ENCODE data around the gene LOC128125822.
A peak's percentile ranks its signal among the peaks of the same experiment; 100 is the strongest.

The LOC128125822 gene

DNA sequence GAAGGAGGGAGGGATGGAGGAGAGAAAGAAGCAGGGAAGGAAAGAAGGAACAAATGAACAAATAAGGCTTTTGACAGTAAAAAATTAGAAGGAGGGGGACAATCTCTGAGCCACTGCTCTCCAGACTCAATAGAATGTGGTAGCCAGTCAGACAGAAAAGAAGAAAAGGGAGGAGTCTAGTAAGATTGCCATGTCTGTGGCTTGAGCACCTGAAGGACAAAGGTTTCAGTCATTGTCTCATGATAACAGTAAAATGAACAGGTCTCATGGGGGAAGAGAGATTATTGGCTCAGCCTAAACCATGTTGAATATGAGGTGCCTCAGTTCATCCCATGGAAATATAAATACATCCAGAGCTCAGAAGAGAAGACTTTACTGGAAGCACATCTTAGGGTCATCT, 14.0 kb upstream of the LOC128125822 start:
- no peak for DNase-seq

DNA sequence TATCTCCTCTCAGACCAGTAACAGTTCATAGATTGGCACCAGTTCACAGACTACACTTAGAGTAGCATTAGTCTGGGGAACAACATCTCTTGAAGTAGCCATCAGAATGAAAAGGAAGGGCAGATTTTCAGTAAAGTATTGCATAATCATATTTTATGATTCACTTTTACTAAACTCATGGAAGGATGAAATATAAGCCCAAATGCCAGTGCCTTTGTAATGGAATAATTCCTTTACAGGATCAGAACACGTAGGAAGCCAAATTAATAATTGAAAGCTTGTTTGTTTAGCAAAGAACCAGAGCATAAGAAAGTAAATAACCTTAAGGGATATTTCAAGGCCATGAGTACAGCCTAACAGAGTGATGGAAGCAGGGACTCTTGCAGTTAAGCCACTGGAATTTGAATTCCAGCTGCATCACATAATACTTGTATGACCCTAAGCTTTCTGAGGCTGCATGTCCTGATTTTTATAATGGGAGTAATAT, 11.4 kb upstream of the LOC128125822 start:
- no peak for DNase-seq

DNA sequence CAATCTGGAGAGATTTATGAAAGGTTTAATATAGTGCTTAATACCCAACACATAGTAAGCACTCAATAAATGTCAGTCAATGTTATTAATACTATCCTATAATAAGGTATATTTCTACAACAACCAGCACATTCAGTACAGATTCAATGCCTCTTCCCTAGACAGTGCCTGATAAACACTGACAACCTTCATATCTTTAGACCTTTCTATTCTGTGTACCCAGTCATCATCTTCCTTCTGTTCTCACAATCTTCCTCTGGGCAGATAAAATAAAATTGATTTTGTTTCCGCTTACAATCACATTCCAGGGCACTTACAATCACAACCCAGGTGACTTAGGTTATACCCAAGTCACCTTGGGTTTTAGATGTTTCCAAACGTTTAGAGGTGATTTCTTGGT, 11.0 kb upstream of the LOC128125822 start:
- no peak for DNase-seq

DNA sequence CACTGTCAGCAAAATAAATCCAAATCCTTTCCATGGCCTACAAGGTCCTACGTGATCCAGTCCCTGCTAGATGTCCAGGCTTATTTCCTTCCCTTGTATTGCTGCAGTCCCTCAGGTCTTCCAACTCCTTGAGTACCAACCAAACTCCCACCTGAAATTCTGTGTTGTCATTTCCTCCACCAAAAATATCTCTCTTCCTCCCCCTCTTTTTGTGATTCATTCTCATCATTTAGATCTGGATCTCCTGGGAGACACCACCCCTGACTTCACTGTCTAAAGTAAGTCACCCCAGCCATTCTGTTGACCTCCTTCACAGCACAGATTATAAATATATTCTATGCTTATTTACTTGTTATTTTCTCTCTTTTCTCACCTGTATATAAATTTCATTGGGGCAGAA, 9.0 kb upstream of the LOC128125822 start:
- DNase-seq, result no peak

DNA sequence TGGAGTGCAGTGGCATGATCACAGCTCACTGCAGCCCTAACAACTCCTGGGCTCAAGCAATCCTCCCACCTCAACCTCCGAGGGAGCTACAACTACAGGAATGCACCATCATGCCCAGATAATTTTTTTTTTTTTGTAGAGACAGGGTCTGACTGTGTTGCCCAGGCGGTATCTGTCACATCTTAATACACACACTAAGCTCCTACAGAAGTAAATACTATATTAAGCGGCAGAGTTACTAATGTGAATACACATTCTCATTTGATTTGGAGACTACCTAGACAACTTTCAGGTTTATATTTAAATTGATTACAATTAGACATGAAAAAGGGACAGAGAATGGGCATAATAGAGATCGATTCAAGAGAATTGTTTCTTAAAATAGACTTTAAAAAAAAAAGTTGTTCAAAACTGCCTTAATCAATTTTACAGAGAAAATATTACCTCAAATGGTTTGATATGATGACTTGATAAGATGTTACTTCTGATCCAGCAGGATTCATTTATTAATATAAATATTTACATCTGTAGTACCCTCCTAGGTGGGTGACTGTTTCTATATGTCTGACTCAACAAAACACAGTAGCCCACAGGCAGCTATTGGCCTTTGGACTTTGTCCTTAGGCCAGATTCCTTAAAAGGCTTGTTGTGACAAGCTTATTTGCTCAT, 7.1 kb upstream of the LOC128125822 start:
- no peak for DNase-seq

DNA sequence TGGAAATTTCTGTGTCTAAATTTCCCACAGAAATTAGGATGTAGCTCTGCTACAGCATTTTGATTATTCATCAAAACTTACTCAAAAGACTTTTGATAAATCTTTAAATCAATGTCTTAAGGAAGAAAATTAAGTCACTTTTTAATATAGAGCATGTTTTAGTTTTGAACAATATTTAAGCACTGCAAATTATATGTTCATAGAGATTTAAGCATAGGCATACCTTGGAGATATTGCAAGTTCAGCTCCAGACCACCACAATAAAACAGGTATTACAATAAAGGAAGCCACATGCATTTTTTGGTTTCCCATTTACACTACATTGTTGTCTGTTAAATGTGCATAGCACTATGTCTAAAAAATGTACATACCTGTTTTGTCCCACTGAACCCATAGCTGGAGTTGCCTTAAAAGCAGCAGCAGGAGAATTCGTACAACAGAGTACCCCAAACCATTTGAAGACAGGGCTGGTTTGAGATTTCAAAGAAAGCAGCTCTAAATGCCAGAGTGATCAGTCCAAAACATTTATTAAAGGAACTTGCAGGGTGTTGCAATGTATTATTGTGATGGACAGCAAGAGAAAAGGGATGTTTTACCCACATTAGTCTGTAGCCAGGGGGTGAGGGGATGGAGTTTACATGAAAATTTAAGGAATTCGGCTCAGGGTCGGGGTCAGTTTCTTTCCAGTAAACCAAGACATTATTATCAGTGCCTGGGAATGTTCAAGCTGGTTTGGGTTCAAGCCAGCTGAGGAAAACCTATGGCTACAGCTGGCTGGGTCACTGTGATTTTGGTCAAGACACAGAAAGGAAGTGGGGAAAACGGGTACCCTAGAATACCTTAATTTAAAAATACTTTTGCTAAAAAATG, 6.3 kb upstream of the LOC128125822 start:
- no peak for DNase-seq

DNA sequence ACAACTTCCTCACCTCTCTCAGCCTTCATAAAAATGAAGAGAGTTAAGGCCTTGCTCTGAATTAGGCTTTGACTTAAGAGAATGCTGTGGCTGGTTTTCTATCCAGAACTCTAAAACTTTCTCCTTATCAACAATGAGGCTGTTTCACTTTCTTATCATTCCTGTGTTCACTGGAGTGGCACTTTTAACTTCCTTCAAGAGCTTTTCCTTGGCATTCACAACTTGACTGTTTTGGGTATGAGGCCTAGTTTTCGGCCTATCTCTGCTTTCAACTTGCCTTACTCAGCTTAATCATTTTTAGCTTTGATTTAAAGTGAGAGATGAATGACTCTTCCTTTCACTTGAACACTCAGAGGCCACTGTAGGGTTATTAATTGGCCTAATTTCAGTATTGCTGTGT, 4.3 kb upstream of the LOC128125822 start:
- no peak for DNase-seq

DNA sequence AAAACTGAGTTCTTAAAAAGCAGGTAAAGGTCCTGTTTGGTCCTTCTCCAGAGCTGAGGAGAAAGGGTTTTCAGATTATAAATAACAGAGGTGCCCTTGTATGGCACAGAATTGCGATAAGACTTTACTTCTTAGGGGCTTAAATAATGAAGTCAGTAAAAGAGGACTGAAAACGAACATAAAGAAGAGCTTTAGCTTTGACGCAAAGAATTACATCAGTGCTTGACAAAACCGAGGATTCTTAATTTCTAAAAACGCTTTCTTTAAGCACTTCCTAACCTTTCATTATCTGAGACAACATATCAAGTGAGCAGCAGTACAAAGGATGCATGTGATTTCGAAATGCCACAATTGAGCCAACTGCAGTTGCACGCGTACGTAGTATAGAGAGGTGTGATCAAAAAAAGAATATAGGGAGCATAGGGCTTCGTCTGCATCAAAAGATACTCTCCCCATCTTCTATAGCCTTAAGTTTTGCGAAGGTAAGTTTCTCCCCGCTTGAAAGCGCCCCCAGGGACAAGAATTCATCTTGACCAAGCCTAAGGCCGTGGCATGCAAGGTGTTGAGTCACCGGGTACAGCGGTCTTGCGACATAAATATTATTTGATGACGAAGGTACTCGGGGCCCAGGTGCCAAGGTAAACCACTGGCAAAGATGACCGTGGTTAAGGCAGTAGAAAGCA, 778 bp upstream of the LOC128125822 start:
- no peak for DNase-seq

DNA sequence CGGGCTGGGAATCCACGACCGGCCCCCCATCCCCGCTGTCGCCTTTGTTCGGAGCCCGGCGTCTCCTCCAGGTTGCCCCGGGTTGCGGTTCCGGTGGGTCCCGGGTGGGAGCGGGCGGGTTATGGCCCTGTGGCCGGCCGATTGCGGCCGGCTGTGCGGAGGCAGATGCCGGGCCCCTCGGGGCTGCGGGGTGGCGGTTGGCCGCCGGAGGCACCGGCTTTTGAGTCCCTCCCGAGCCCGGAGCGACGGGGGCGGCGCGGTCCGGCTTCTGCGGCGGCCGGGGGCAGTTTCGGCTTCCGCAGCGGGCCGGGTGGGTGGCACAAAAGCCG, 431 bp downstream of the LOC128125822 start:
- DNase-seq, result no peak

DNA sequence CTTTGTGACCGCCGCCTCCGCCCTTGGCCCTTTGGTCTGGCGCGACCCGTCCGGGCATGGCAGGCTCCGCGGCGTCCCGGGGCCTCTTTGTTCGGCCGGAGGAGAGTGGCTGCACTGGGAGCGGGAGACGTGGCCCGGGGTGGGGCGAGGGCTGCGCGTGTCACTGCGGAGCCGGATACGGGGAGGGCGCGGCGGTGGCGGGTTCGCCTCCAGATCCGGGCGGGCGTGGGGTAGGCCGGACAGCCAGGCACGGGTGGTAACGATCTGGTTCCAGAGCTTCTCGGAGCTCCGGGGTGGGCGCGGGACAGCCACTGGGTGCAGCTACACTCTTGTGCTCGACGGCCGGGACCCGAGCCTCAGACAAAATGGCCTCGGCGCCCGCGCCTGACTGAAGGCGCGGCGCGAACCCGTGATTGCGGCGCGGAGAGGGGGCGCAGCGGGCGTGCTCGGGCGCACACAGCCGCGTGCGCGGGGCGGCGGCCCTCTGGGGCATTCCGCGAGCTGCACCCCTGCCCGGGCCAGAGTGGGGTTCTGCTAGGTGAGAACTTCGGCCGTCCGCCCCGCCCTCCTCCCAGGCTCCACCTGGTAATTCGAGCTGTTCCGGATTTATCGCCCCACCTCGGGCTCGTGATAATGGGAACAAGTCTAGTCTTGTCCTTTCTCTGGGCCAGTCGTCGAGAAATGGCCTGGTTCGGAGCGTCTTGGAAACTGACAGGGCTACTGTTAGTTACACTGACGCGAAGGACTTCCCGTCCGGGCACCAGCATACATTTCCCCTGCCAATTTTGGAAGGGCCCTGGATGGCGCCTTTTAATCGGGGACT, 1.0 kb downstream of the LOC128125822 start:
- DNase-seq, result peak; percentile 83

DNA sequence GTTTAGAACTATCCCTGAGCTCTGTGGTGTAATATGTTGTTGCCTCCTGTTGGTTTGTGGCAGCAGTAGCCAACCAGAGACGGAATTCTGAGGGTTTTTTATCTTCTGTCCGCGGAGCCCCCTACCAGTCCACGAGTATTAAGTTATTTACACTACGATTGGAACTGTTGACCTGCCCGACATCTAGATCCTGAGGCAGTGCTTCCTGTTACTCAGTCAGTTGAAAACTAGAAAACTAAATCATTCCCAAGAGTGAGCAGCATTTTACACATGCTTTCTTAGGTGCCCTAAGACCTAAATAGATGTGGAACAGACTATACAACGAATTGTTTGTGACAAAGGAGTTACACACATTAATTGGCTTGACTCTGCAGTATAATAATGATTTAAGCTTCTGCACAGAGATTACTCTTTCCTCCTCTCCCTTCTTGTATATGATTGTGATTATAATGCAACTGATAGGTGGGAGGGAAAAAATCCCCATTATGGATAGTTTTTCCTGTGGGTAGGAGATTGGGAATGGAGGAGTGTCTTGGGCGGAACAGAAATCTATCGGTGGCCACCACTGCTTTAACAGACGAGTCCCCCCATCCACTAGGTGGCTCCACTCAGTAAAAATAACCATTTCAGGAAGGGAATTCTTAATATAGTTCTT, 1.7 kb downstream of the LOC128125822 start:
- peak; percentile 86 for DNase-seq

DNA sequence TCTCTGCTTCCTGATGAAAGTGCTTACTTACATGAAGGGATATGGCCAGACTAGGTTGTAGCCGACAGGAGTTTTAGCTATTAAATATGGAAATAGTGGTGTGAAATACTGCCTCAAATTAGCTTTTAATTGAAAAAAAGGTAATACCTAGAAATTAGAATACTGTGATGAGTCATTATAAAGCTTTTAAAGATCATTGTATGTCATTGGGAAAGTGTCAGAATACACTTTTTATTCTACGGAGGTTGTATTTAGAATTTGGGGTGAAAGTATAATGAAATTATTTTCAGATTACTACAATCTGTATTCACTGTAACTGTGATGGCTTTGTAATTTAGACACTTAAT, 2.2 kb downstream of the LOC128125822 start:
- DNase-seq, result no peak

DNA sequence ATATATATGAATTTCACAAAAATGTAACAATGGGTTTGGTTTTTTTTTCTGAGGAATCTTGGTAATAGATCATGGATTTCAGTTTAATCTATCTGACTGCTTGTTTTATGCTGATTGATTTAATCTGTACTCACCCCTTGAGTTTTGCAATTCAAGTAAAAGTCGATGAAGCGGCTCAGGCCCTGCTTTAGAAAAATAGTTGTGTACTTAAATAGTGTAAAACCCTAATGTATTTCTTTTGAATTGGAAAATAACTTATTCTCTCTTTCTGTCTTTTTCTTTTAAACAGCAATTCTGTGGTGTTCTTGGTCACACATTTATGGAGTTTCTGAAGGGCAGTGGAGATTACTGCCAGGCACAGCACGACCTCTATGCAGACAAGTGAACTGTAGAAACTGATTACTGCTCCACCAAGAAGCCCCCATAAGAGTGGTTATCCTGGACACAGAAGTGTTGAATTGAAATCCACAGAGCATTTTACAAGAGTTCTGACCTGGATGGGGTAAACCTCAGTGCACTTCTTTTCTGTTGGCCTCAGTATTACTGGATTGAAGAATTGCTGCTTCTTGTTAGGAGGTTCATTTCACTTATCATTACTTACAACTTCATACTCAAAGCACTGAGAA, 4.0 kb downstream of the LOC128125822 start:
- no peak for DNase-seq

DNA sequence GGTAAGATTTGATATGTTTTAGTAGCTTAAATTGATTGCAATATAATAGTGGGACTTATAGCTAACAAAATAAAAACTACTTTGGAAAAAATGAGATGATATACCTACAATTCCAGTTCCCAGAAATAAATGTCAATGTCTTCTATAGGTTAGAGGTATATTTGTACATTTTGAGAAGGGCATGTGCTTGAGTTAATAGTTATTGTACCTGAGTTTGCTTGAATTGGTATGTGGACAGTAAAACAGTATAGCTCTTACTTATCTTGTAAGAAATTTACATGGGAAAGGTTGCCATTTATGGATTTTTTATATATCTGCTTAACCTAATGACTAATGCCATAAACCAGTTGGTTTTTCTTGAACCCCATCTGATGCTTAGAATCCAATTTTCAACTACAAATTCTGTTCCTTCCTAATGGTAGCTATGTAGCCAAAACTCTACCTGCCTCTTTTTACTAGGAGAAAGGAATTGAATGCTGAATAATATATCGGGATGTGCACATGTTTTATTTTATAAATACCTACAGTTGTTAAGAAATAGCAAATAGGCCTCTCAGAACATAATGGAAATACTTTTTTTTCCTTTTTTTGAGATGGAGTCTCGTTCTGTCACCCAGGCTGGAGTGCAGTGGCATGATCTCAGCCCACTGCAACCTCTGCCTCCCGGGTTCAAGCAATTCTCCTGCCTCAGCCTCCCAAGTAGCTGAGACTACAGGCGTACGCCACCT, 4.9 kb downstream of the LOC128125822 start:
- no peak for DNase-seq

DNA sequence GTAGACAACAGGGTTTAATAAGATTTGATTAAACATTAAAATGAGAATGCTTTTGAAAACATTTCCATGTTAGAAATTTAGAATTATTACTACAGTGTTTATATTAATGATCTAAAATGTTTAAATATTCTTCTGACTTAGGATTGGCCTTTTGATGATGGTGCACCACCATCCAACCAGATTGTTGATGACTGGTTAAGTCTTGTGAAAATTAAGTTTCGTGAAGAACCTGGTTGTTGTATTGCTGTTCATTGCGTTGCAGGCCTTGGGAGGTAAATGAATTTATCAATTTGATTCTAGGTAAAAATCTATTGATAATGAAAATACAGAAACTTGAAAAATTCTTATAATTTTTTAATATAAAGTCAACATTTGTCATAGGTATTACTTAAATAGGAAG, 6.5 kb downstream of the LOC128125822 start:
- no peak for DNase-seq

DNA sequence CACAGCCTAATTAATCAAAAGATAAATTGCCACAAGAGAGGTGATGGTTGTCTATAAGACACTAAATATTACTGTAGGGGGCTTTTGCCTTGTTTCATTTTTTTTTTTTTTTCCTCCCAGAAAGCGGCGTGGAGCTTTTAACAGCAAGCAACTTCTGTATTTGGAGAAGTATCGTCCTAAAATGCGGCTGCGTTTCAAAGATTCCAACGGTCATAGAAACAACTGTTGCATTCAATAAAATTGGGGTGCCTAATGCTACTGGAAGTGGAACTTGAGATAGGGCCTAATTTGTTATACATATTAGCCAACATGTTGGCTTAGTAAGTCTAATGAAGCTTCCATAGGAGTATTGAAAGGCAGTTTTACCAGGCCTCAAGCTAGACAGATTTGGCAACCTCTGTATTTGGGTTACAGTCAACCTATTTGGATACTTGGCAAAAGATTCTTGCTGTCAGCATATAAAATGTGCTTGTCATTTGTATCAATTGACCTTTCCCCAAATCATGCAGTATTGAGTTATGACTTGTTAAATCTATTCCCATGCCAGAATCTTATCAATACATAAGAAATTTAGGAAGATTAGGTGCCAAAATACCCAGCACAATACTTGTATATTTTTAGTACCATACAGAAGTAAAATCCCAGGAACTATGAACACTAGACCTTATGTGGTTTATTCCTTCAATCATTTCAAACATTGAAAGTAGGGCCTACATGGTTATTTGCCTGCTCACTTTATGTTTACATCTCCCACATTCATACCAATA, 7.8 kb downstream of the LOC128125822 start:
- DNase-seq, result no peak

DNA sequence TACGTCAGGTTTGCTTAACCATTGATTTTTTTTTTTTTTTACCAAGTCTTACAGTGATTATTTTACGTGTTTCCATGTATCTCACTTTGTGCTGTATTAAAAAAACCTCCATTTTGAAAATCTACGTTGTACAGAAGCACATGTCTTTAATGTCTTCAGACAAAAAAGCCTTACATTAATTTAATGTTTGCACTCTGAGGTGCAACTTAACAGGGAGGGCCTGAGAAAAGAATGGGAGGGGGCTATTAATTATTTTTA, 8.4 kb downstream of the LOC128125822 start:
- no peak for DNase-seq

DNA sequence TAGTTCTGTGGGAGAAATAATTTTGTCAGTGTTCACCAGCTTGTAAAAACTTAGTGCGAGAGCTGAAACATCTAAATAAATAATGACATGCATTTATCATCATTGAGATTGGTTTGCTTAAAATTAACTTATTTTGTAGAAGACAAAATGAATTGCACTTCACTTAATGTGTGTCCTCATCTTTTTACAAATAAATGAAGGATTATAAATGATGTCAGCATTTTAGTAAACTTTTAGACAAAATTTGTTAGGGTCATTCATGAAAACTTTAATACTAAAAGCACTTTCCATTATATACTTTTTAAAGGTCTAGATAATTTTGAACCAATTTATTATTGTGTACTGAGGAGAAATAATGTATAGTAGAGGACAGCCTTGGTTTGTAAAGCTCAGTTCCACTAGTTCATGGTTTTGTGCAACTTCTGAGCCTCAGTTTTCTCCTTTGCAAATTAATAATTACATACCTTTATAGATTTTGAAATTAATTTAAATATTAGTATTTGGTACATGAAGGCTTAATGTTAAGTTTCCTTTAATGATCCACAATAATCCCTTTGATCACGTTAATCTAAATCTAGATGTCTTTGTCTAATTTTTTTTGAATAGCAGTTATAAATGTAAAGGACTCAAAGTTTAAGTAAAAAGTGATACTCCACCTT, 9.2 kb downstream of the LOC128125822 start:
- no peak for DNase-seq

DNA sequence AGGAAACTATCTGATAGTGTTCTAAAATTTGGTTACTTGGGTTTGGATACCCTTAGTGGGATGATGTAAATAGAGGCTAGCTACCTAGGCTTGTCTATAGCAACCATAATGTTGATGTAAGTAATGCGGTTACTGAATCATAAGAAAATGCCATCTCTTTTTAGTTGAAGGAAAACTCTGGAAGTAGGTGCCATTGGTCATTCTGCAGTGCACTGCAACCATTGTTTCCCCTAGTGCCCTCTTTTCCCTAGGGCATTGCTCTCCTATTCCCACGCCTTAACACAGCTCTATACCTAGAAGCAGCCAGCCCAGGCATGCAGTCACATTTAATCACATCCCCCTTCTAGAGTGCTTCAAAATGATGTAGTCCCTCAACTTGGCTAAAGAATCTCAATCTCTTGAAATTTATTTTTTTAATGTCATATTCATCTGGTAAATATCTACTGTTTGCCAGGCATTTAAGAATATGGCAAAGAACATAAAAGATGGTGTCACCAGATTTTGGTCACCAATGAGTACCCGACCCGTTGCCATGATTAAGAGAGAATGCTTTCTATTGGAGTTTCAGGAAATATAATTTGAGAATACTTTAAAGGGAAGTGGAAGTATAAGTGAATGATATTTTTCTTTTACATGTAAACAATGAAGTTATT, 10.4 kb downstream of the LOC128125822 start:
- DNase-seq, result no peak

DNA sequence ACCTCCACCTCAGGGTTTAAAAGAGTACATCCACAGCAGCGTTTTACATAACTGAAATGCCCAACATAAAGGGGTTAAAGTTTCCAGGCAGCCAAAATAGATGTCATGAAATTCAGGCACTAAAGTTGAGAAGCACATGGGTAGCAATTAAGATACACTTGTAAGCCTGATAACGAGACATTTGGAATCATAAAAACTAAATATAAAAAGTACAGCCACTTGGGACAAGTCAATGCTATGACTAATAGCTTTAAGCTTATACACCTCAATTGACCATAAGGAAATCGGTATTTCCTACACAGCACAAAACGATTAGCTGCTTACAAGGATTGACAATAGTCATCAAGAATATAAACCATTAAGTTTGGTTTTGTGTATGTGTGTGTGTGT, 11.8 kb downstream of the LOC128125822 start:
- no peak for DNase-seq
